H1 (cell line): ENCODE measurements around the gene HMG20A. TPM values are rescaled to one million over a fixed set of nuclear protein-coding genes. Genes with fewer than 3 reads are reported as not detected.

Experiments
- CTCF ChIA-PET: fragments of 300-600 bp; sonication (Branson Sonifier 250); formaldehyde crosslinking; loops from one replicate; lab custom pipeline; 2021; ENCODE audit not compliant: partially characterized antibody; lab: Charles Lee
- POLR2A ChIA-PET: fragments of 300-600 bp; sonication (Branson Sonifier 250); formaldehyde crosslinking; loops from one replicate; lab custom pipeline; 2021; ENCODE audit warnings: inconsistent platforms; ENCODE audit not compliant: partially characterized antibody; lab: Charles Lee
- DNase-seq, 2 experiments: peaks; one replicate each; pipeline versions ENCODE4 v3.0.0 to v3.0.0-alpha.2; 2010 to 2022; ENCODE audit warnings: low spot score in 2 of 2, low read depth in 1 of 2, mixed read lengths in 1 of 2
- FAIRE-seq: peaks from 2 replicates; lab custom pipeline; 2011; peaks lifted over from hg19 to GRCh38; lab: Jason Lieb, UNC
- H2AFZ ChIP-seq: 2 replicates; pipeline ENCODE4 v1.8.1; 2012; ENCODE audit warnings: low read length, inconsistent platforms
- H2AK5ac ChIP-seq: 2 replicates; pipeline ENCODE4 v1.6.1; 2013; ENCODE audit warnings: low read depth, low read length
- H2BK120ac ChIP-seq: replicated peaks from 2 replicates; pipeline ENCODE3; 2013; ENCODE audit warnings: low read depth, low read length, inconsistent platforms
- H2BK12ac ChIP-seq: 2 replicates; pipeline ENCODE4 v1.6.1; 2013; ENCODE audit warnings: low read depth, low read length
- H2BK15ac ChIP-seq: 2 replicates; pipeline ENCODE4 v1.6.1; 2013; ENCODE audit warnings: low read length
- H2BK20ac ChIP-seq: 2 replicates; pipeline ENCODE4 v1.6.1; 2013; ENCODE audit warnings: low read length
- H2BK5ac ChIP-seq: 2 replicates; pipeline ENCODE4 v1.6.1; 2013; ENCODE audit warnings: low read depth, low read length
- H3K14ac ChIP-seq: 2 replicates; pipeline ENCODE4 v1.6.1; 2013; ENCODE audit warnings: inconsistent platforms; ENCODE audit not compliant: insufficient read length
- H3K18ac ChIP-seq: 2 replicates; pipeline ENCODE4 v1.6.1; 2013; ENCODE audit warnings: low read length; ENCODE audit errors: extremely low read depth
- H3K23ac ChIP-seq: 2 replicates; pipeline ENCODE4 v1.6.1; 2013; ENCODE audit warnings: inconsistent platforms; ENCODE audit not compliant: insufficient read length
- H3K23me2 ChIP-seq: 2 replicates; pipeline ENCODE4 v1.6.1; 2013; ENCODE audit warnings: low read depth, low read length
- H3K27ac ChIP-seq: 2 replicates; pipeline ENCODE4 v1.6.1; 2011; ENCODE audit warnings: low read depth, low read length, inconsistent platforms
- H3K27me3 ChIP-seq, 4 experiments: replicated peaks in 1 of 4; 1 replicate in 1 of 4; 2 replicates in 3 of 4; pipeline versions ENCODE4 v1.6.1 to v1.8.1; 2011 to 2013; ENCODE audit warnings: low read length in 3 of 4, mild to moderate bottlenecking in 3 of 4, inconsistent platforms in 2 of 4, mixed read lengths in 2 of 4, moderate library complexity in 1 of 4; ENCODE audit not compliant: control insufficient read depth in 3 of 4, insufficient read depth in 3 of 4; ENCODE audit errors: extremely low read depth in 1 of 4
- H3K36me3 ChIP-seq, 4 experiments: 2 replicates each; pipeline versions ENCODE4 v1.6.1 to v1.8.1; 2011 to 2013; ENCODE audit warnings: mild to moderate bottlenecking in 4 of 4, low read length in 3 of 4, moderate library complexity in 2 of 4, control low read depth in 1 of 4, inconsistent platforms in 1 of 4; ENCODE audit not compliant: insufficient read depth in 4 of 4, control insufficient read depth in 2 of 4
- H3K4ac ChIP-seq: replicated peaks from 2 replicates; pipeline ENCODE3; 2013; ENCODE audit warnings: low read length, low read depth, mixed read lengths, inconsistent platforms; ENCODE audit not compliant: insufficient read length
- H3K4me1 ChIP-seq, 4 experiments: replicated peaks in 1 of 4; 1 replicate in 1 of 4; 2 replicates in 3 of 4; pipeline versions ENCODE4 v1.6.1 to v1.8.1; 2011 to 2013; ENCODE audit warnings: low read length in 3 of 4, inconsistent platforms in 2 of 4, mixed read lengths in 1 of 4; ENCODE audit not compliant: insufficient read depth in 4 of 4, control insufficient read depth in 3 of 4
- H3K4me2 ChIP-seq, 2 experiments: 2 replicates each; pipeline versions ENCODE4 v1.6.1 to v1.8.1; 2011 to 2013; ENCODE audit warnings: low read depth in 2 of 2, low read length in 2 of 2, control low read depth in 1 of 2, inconsistent platforms in 1 of 2, mild to moderate bottlenecking in 1 of 2; ENCODE audit not compliant: insufficient read depth in 1 of 2
- H3K4me3 ChIP-seq, 4 experiments: fragments of 200-600, 300-600 bp in 1 of 4; sonication (generic), shearing (Covaris generic), sonication (Bioruptor Twin) in 1 of 4; 2 replicates each; pipeline versions ENCODE4 v1.5.1 to v1.8.1; 2011 to 2016; ENCODE audit warnings: low read length in 4 of 4, low read depth in 3 of 4, control low read depth in 2 of 4, inconsistent platforms in 2 of 4, mild to moderate bottlenecking in 2 of 4, mixed read lengths in 1 of 4, moderate library complexity in 1 of 4; ENCODE audit not compliant: insufficient read depth in 2 of 4; ENCODE audit errors: extremely low read depth in 1 of 4
- H3K56ac ChIP-seq: replicated peaks from 2 replicates; pipeline ENCODE3; 2013; ENCODE audit warnings: low read depth, mild to moderate bottlenecking, mixed read lengths, low read length, inconsistent platforms; ENCODE audit not compliant: insufficient read length
- H3K79me1 ChIP-seq: 2 replicates; pipeline ENCODE4 v1.6.1; 2013; ENCODE audit warnings: low read depth, low read length, control low read depth
- H3K79me2 ChIP-seq, 2 experiments: 2 replicates each; pipeline versions ENCODE4 v1.6.1 to v1.8.1; 2012 to 2013; ENCODE audit warnings: low read length in 2 of 2, mild to moderate bottlenecking in 2 of 2, inconsistent platforms in 1 of 2; ENCODE audit not compliant: insufficient read depth in 2 of 2, control insufficient read depth in 1 of 2
- H3K9ac ChIP-seq, 4 experiments: replicated peaks in 1 of 4; 1 replicate in 1 of 4; 2 replicates in 3 of 4; pipeline versions ENCODE4 v1.6.1 to v1.8.1; 2011 to 2013; ENCODE audit warnings: low read depth in 3 of 4, low read length in 3 of 4, control low read depth in 2 of 4, mild to moderate bottlenecking in 2 of 4, moderate library complexity in 2 of 4, inconsistent platforms in 1 of 4; ENCODE audit errors: extremely low read depth in 1 of 4
- H3K9me3 ChIP-seq, 2 experiments: 2 replicates each; pipeline versions ENCODE4 v1.6.1 to v1.8.1; 2012 to 2013; ENCODE audit warnings: mild to moderate bottlenecking in 2 of 2, moderate library complexity in 2 of 2, control low read depth in 1 of 2, inconsistent platforms in 1 of 2, low read depth in 1 of 2, low read length in 1 of 2, mixed read lengths in 1 of 2; ENCODE audit not compliant: insufficient read depth in 2 of 2
- H4K20me1 ChIP-seq, 2 experiments: replicated peaks in 1 of 2; 2 replicates each; pipeline versions ENCODE3 to v1.8.1; 2011 to 2013; ENCODE audit warnings: inconsistent platforms in 2 of 2, low read length in 2 of 2, mild to moderate bottlenecking in 1 of 2; ENCODE audit not compliant: insufficient read depth in 2 of 2, control insufficient read depth in 1 of 2
- H4K5ac ChIP-seq: 2 replicates; pipeline ENCODE4 v1.6.1; 2013; ENCODE audit warnings: low read length, low read depth, mixed read lengths, inconsistent platforms; ENCODE audit not compliant: insufficient read length
- H4K8ac ChIP-seq: 2 replicates; pipeline ENCODE4 v1.8.0; 2013; ENCODE audit warnings: mild to moderate bottlenecking, moderate library complexity, low read length, inconsistent platforms; ENCODE audit not compliant: insufficient read depth; ENCODE audit errors: extremely low read depth
- H4K91ac ChIP-seq: replicated peaks from 2 replicates; pipeline ENCODE3; 2013; ENCODE audit warnings: low read length, mixed read lengths, inconsistent platforms; ENCODE audit not compliant: insufficient read length
- PHF8 ChIP-seq: fragments of 200-600 bp; sonication (generic); conservative IDR thresholded peaks from 2 replicates; pipeline ENCODE4 v1.7.1; 2012; ENCODE audit warnings: low read depth, mild to moderate bottlenecking, inconsistent platforms, low read length, moderate library complexity
- POU5F1 ChIP-seq: IDR thresholded peaks from 2 replicates; pipeline ENCODE4 v1.6.1; 2011; ENCODE audit warnings: low read depth, mild to moderate bottlenecking, low read length, moderate library complexity
- WGBS, 2 experiments: shearing (Covaris generic) in 1 of 2; methylation state at CpG; one replicate each; pipeline versions ENCODE4 v1.1.6 to v1.1.7; 2013 to 2015; ENCODE audit warnings: low lambda C conversion rate in 2 of 2, mixed read lengths in 2 of 2, inconsistent platforms in 1 of 2, low coverage in 1 of 2, missing lambda C conversion rate in 1 of 2; ENCODE audit not compliant: insufficient replicate concordance in 2 of 2, insufficient coverage in 1 of 2, insufficient read length in 1 of 2; ENCODE audit errors: extremely low coverage in 1 of 2, missing lambda C conversion rate in 1 of 2; 5-methylcytosine and 5-hydroxymethylcytosine counted together
- polyA plus RNA-seq, 7 experiments: library from polyadenylated mRNA; depleted of rRNA in 3 of 7; stranded (reverse) in 5 of 7; unstranded in 2 of 7; fragments of >200 nt in 5 of 7; fragments of 200-250 nt in 2 of 7; gene quantifications; 1 replicate in 5 of 7; 2 replicates in 1 of 7; 4 replicates in 1 of 7; pipeline versions ENCODE4 v1.2.1 to v1.2.3, GENCODE V29; 2011 to 2013; ENCODE audit warnings: missing spikeins in 2 of 7, mixed read lengths in 2 of 7
- total RNA-seq: library from RNA; stranded (reverse); fragmentation: NEBNext Ultra II Directional; extraction: Animal tissue kit (Norgen Biotek cat#: 25700); gene quantifications from 2 replicates; pipeline ENCODE4 v1.2.1, GENCODE V29; 2021

Gene HMG20A
- total and polyA plus RNA-seq, 2 of the 8 experiments (the other 6 are each of a cell fraction or from before 2014, with no cell fraction given), result 52.1 to 59.7 TPM

- FAIRE-seq, result no peak
- WGBS, 2 experiments, result 100% methylated on average over 1 of the region's 1 CpG; no CpG with 5 or more reads in 1 of the 2 experiments
These were observed 36.1 kb downstream of the HMG20A start for GRCh38 chr15:77456746-77457145.

More at GRCh38 chr15:77456746-77457145, 36.1 kb downstream of the HMG20A start:
- no peak overlapping the region for H2BK5ac ChIP-seq
- H3K79me2 ChIP-seq, result peaks cover 0 to 10% of the 10 kb centered on the region in 2 experiments; a peak in 1 of 4 replicates
- H4K8ac ChIP-seq, result no peak overlapping the region
- 0 out of 2 replicates have a peak, but pooled peaks cover 2% of the 10 kb centered on the region for H3K79me1 ChIP-seq
- POLR2A ChIA-PET, result no interaction called here
- H3K23me2 ChIP-seq, result no peaks in the 10 kb centered on the region
- no peak overlapping the region for H2AK5ac ChIP-seq
- no peak for DNase-seq
- no peaks in the 10 kb centered on the region for H4K20me1 ChIP-seq
- peaks cover 0 to 4% (median 0%) of the 10 kb centered on the region in 4 experiments; a peak in 1 of 7 replicates for H3K4me1 ChIP-seq
- H3K14ac ChIP-seq, result no peak overlapping the region
- H3K18ac ChIP-seq, result no peak overlapping the region
- H3K27me3 ChIP-seq, result no peaks in the 10 kb centered on the region
- H2BK12ac ChIP-seq, result no peak overlapping the region
- TF ChIP-seq PHF8 (no peak), POU5F1 (no peak)
- no peak overlapping the region for H3K4ac ChIP-seq
- no peak overlapping the region for H3K4me2 ChIP-seq
- no peak overlapping the region for H2BK20ac ChIP-seq
- CTCF ChIA-PET, result no interaction called here
- no peak overlapping the region for H4K5ac ChIP-seq
- H2BK120ac ChIP-seq, result no peak overlapping the region
- H3K4me3 ChIP-seq, result no peak overlapping the region
- no peak overlapping the region for H3K27ac ChIP-seq
- H3K9ac ChIP-seq, result no peak overlapping the region
- H3K23ac ChIP-seq, result no peak overlapping the region
- no peak overlapping the region for H4K91ac ChIP-seq
- H3K9me3 ChIP-seq, result no peaks in the 10 kb centered on the region
- no peak overlapping the region for H2AFZ ChIP-seq
- H3K56ac ChIP-seq, result no peak overlapping the region
- no peak overlapping the region for H2BK15ac ChIP-seq
- H3K36me3 ChIP-seq, result peaks cover 3 to 14% (median 7%) of the 10 kb centered on the region in 4 experiments; a peak in 6 of 8 replicates
